Measurements from ENCODE around the gene CENPF.

Gene CENPF

GRCh38 chr1:214676747-214677146, 73.8 kb downstream of the CENPF start:
- POLR2A ChIA-PET, result no interaction called here

GRCh38 chr1:214677945-214678344, 75.0 kb downstream of the CENPF start:
- DNase-seq (ENCODE audit: extremely low spot score), result no peak
- TF ChIP-seq CTBP1 (IDR thresholded peaks at IDR 0.05; ENCODE audit: borderline replicate concordance) (no peak), FOXA1 (IDR thresholded peaks at IDR 0.05) (no peak), PKNOX1 (IDR thresholded peaks at IDR 0.05) (no peak), ARNT (IDR thresholded peaks at IDR 0.05) (no peak), TARDBP (IDR thresholded peaks at IDR 0.05) (no peak), NFRKB (IDR thresholded peaks at IDR 0.05) (no peak), BHLHE40 (IDR thresholded peaks at IDR 0.05; ENCODE audit: borderline replicate concordance) (no peak)
- ChIA-PET CTCF (no interaction called here), POLR2A (no interaction called here)

More at GRCh38 chr1:214676747-214677146, 73.8 kb downstream of the CENPF start:
- TF ChIP-seq BHLHE40 (IDR thresholded peaks at IDR 0.05; ENCODE audit: borderline replicate concordance) (no peak), ARNT (IDR thresholded peaks at IDR 0.05) (no peak)
- DNase-seq (ENCODE audit: extremely low spot score), result no peak
- CTCF ChIA-PET, result no interaction called here

GRCh38 chr1:214678386-214678785, 75.4 kb downstream of the CENPF start:
- DNase-seq (ENCODE audit: extremely low spot score), result no peak
- TF ChIP-seq CTBP1 (IDR thresholded peaks at IDR 0.05; ENCODE audit: borderline replicate concordance) (no peak), L3MBTL2 (conservative IDR thresholded peaks at IDR 0.05) (no peak), ARNT (IDR thresholded peaks at IDR 0.05) (no peak), ZNF384 (IDR thresholded peaks at IDR 0.05) (no peak), FOXK2 (IDR thresholded peaks at IDR 0.05) (no peak), NFRKB (IDR thresholded peaks at IDR 0.05) (no peak), HDGF (IDR thresholded peaks at IDR 0.05; ENCODE audit: borderline replicate concordance) (no peak), PKNOX1 (IDR thresholded peaks at IDR 0.05) (no peak), LEF1 (IDR thresholded peaks at IDR 0.05; ENCODE audit: borderline replicate concordance) (no peak), SUZ12 (IDR thresholded peaks at IDR 0.05) (no peak), ELF4 (IDR thresholded peaks at IDR 0.05) (no peak), FOXA1 (IDR thresholded peaks at IDR 0.05) (no peak)
- ChIA-PET CTCF (no interaction called here), POLR2A (no interaction called here)

GRCh38 chr1:214683621-214684020, 80.6 kb downstream of the CENPF start:
- no peak for DNase-seq (ENCODE audit: extremely low spot score)
- TF ChIP-seq FOXK2 (IDR thresholded peaks at IDR 0.05) (no peak), L3MBTL2 (conservative IDR thresholded peaks at IDR 0.05) (no peak), SP1 (IDR thresholded peaks at IDR 0.05) (no peak), FOXA1 (IDR thresholded peaks at IDR 0.05) (no peak), LEF1 (IDR thresholded peaks at IDR 0.05; ENCODE audit: borderline replicate concordance) (no peak), BHLHE40 (IDR thresholded peaks at IDR 0.05; ENCODE audit: borderline replicate concordance) (no peak), HDGF (IDR thresholded peaks at IDR 0.05; ENCODE audit: borderline replicate concordance) (no peak), FOXM1 (IDR thresholded peaks at IDR 0.05; ENCODE audit: borderline replicate concordance) (no peak), PKNOX1 (IDR thresholded peaks at IDR 0.05) (no peak)
- POLR2A ChIA-PET, result no interaction called here
- CTCF ChIA-PET, result no interaction called here

- TF ChIP-seq SP1 (IDR thresholded peaks at IDR 0.05) (no peak), CTBP1 (IDR thresholded peaks at IDR 0.05; ENCODE audit: borderline replicate concordance) (no peak), BHLHE40 (IDR thresholded peaks at IDR 0.05; ENCODE audit: borderline replicate concordance) (no peak), ZNF384 (IDR thresholded peaks at IDR 0.05) (no peak), ARNT (IDR thresholded peaks at IDR 0.05) (no peak), NFRKB (IDR thresholded peaks at IDR 0.05) (no peak), FOXA1 (IDR thresholded peaks at IDR 0.05) (no peak), FOXK2 (IDR thresholded peaks at IDR 0.05) (no peak), HDGF (IDR thresholded peaks at IDR 0.05; ENCODE audit: borderline replicate concordance) (no peak), LEF1 (IDR thresholded peaks at IDR 0.05; ENCODE audit: borderline replicate concordance) (no peak), TARDBP (IDR thresholded peaks at IDR 0.05) (no peak), PKNOX1 (IDR thresholded peaks at IDR 0.05) (no peak), ELF4 (IDR thresholded peaks at IDR 0.05) (no peak), SUZ12 (IDR thresholded peaks at IDR 0.05) (no peak), FOXM1 (IDR thresholded peaks at IDR 0.05; ENCODE audit: borderline replicate concordance) (no peak), L3MBTL2 (conservative IDR thresholded peaks at IDR 0.05) (no peak)
- ChIA-PET CTCF (interaction anchor here (0.6 kb wide), 1 partner anchor 424 kb away, joined by 3 read pairs; no protein-coding TSS in a partner anchor), POLR2A (no interaction called here)
Observed at GRCh38 chr1:214685906-214686305, 82.9 kb downstream of the CENPF start.

GRCh38 chr1:214686497-214686896, 83.5 kb downstream of the CENPF start:
- DNase-seq (ENCODE audit: extremely low spot score), result no peak
- POLR2A ChIA-PET, result no interaction called here
- CTCF ChIA-PET, result no interaction called here
- TF ChIP-seq SUZ12 (IDR thresholded peaks at IDR 0.05) (no peak), FOXK2 (IDR thresholded peaks at IDR 0.05) (no peak), L3MBTL2 (conservative IDR thresholded peaks at IDR 0.05) (no peak), TARDBP (IDR thresholded peaks at IDR 0.05) (no peak), FOXA1 (IDR thresholded peaks at IDR 0.05) (no peak), BHLHE40 (IDR thresholded peaks at IDR 0.05; ENCODE audit: borderline replicate concordance) (no peak), PKNOX1 (IDR thresholded peaks at IDR 0.05) (no peak), NFRKB (IDR thresholded peaks at IDR 0.05) (no peak), ARNT (IDR thresholded peaks at IDR 0.05) (no peak), ZNF384 (IDR thresholded peaks at IDR 0.05) (no peak), CTBP1 (IDR thresholded peaks at IDR 0.05; ENCODE audit: borderline replicate concordance) (no peak), SP1 (IDR thresholded peaks at IDR 0.05) (no peak), LEF1 (IDR thresholded peaks at IDR 0.05; ENCODE audit: borderline replicate concordance) (no peak), ELF4 (IDR thresholded peaks at IDR 0.05) (no peak)

More at GRCh38 chr1:214685906-214686305, 82.9 kb downstream of the CENPF start:
- no peak for DNase-seq (ENCODE audit: extremely low spot score)
